Mesothelial cell of epicardium (in vitro differentiated cells): Measurements from ENCODE around the gene CANX. TPM values are rescaled to one million over a fixed set of nuclear protein-coding genes. Genes with fewer than 3 reads are reported as not detected.
A peak's percentile ranks its signal among the peaks of the same experiment; 100 is the strongest.
"Not testable (repeated sequence)": the region's sequence is repeated elsewhere in the genome, so short reads cannot be mapped to it uniquely, and the experiment has no call there.

ENCODE experiments used
- DNase-seq, 2 experiments: peaks; one replicate each; pipeline ENCODE4 v3.0.0; 2021; ENCODE audit warnings: low spot score in 2 of 2; ENCODE audit not compliant: unreplicated experiment in 2 of 2
- H3K27ac Mint-ChIP-seq: 2 replicates; pipeline ENCODE4 v1.8.0; 2021; ENCODE audit warnings: mixed read lengths
- H3K27me3 Mint-ChIP-seq: 2 replicates; pipeline ENCODE4 v1.8.0; 2021; ENCODE audit warnings: low read depth, mixed read lengths
- H3K36me3 Mint-ChIP-seq: 2 replicates; pipeline ENCODE4 v1.8.0; 2021; ENCODE audit warnings: mixed read lengths
- H3K4me1 Mint-ChIP-seq: 2 replicates; pipeline ENCODE4 v1.8.0; 2021; ENCODE audit warnings: mixed read lengths
- H3K4me3 Mint-ChIP-seq: 2 replicates; pipeline ENCODE4 v1.8.0; 2021; ENCODE audit warnings: mild to moderate bottlenecking, moderate library complexity, mixed read lengths
- H3K9me3 Mint-ChIP-seq: 2 replicates; pipeline ENCODE4 v1.8.0; 2021; ENCODE audit warnings: mixed read lengths
- total RNA-seq: library from RNA; stranded (reverse); gene quantifications from 3 replicates; pipeline ENCODE4 v1.2.1, GENCODE V29; 2021
- TF ChIP-seq, protein P1 (sequence below): fragments of 200-600 bp; sonication (generic); IDR thresholded peaks from one replicate; pipeline ENCODE4 v1.5.0; 2021; ENCODE audit warnings: antibody characterized with exemption; ENCODE audit not compliant: unreplicated experiment

CANX gene
- total RNA-seq, 1 donor from 2014 or later = 500 TPM

DNA sequence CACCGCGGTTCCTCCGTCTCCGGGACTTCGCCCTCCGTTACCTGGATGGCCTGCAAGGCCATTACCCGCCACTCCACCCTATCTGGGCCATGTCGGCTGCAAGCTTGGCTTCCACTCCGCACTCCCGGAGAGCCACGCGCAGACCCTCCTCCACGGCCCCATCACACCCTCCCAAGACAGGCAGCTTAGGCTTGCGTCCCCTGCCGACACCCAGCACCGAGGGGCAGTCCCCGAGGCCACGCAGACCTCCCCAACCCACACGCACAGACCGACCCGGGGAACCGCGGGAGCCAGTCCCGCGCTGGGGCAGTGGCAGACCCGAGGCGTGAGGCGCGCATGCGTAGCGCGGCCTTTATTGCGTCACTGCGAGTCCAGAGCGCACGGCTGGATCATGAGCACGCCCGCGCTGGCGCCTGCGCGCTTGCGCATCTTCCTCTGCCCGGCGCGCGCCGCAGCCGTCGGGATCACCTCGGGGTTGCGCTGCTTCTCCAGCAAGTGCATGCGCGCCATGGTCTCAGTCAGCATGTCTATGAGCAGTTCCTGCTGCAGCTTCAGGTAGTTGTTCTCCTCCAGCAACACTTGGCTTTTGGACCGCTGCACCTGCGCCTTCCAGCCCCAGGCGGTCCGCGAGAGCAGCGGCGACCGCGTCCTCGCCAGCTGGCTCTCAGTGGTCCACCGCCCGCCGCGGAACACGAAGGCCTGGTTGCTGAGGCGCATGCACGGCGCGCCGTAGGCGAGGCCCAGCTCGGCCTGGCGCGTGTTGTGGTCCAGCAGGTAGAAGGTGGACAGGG is 20.3 kb upstream of the CANX start:
- peaks cover 19% of the 10 kb centered on the region for H3K4me1 Mint-ChIP-seq
- DNase-seq = peak; percentile 93 to 95
- H3K9me3 Mint-ChIP-seq = peaks cover 4% of the 10 kb centered on the region
- TF ChIP-seq, protein P1, sequence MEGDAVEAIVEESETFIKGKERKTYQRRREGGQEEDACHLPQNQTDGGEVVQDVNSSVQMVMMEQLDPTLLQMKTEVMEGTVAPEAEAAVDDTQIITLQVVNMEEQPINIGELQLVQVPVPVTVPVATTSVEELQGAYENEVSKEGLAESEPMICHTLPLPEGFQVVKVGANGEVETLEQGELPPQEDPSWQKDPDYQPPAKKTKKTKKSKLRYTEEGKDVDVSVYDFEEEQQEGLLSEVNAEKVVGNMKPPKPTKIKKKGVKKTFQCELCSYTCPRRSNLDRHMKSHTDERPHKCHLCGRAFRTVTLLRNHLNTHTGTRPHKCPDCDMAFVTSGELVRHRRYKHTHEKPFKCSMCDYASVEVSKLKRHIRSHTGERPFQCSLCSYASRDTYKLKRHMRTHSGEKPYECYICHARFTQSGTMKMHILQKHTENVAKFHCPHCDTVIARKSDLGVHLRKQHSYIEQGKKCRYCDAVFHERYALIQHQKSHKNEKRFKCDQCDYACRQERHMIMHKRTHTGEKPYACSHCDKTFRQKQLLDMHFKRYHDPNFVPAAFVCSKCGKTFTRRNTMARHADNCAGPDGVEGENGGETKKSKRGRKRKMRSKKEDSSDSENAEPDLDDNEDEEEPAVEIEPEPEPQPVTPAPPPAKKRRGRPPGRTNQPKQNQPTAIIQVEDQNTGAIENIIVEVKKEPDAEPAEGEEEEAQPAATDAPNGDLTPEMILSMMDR = no peak
- H3K36me3 Mint-ChIP-seq = peaks cover 10% of the 10 kb centered on the region
- H3K27ac Mint-ChIP-seq = peak overlapping the region; percentile 96
- H3K4me3 Mint-ChIP-seq = peak overlapping the region; percentile 88
- no peaks in the 10 kb centered on the region for H3K27me3 Mint-ChIP-seq

GRCh38 chr5:179679014-179679674 is 19.6 kb upstream of the CANX start:
- no peaks in the 10 kb centered on the region for H3K27me3 Mint-ChIP-seq
- peaks cover 4% of the 10 kb centered on the region for H3K9me3 Mint-ChIP-seq
- H3K4me3 Mint-ChIP-seq = peak overlapping the region; percentile 88
- peak; percentile 39 to 72 for DNase-seq
- H3K27ac Mint-ChIP-seq = peak overlapping the region; percentile 96
- H3K36me3 Mint-ChIP-seq = peaks cover 10% of the 10 kb centered on the region
- TF ChIP-seq, protein P1 = no peak
- peaks cover 19% of the 10 kb centered on the region for H3K4me1 Mint-ChIP-seq

- TF ChIP-seq, protein P1 = no peak
- peaks cover 8% of the 10 kb centered on the region for H3K36me3 Mint-ChIP-seq
- peak overlapping the region; percentile 57 for H3K27ac Mint-ChIP-seq
- no peaks in the 10 kb centered on the region for H3K27me3 Mint-ChIP-seq
- peak overlapping the region; percentile 33 for H3K4me3 Mint-ChIP-seq
- no peak for DNase-seq
- peaks cover 19% of the 10 kb centered on the region for H3K4me1 Mint-ChIP-seq
- H3K9me3 Mint-ChIP-seq = peaks cover 4% of the 10 kb centered on the region
Measured at GRCh38 chr5:179680014-179680779, 18.6 kb upstream of the CANX start.

DNA sequence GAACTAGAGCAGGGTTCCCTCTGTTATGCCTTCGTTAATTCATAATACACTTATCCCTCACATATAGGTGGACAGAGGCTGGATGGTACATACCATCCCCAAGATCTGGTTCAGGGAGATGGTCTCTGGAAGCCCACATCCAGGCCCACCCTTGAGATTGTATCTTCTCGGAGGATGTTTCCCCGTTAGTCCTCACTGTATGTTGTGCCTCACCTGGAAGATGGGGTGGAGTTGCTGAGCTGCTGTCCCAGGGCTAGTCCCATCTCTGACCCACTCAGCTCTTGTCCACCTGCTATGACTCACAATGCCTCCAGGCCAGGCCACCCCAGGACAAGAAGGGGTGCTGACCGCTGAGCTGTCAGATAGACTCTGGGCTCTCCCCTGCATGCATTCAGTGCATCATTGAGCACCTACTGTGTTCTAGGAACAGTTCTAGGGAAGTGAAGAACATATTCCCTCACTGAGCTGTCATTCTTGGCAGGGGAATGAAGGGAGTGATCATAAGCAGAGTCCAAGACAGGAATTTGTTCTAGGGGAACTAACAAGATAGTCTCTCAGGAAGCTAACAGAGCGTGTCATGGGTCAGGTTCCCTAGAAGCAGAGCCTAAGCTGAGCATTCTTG is 17.9 kb upstream of the CANX start, which contains the start of gene CBY3:
Gene CBY3 (minus strand): TSS at position 255 of the 622 bp plus-strand sequence. CDS start 116 bp downstream, at position 139.
- Mint-ChIP-seq H3K27me3 (no peaks in the 10 kb centered on the region), H3K4me3 (peak within 1 kb of the TSS; percentile 33), H3K36me3 (peaks cover 7% of the 10 kb centered on the region), H3K9me3 (peaks cover 4% of the 10 kb centered on the region), H3K4me1 (peaks cover 18% of the 10 kb centered on the region), H3K27ac (peak within 1 kb of the TSS; percentile 57)
- DNase-seq = no peak
- TF ChIP-seq, protein P1 = no peak

DNA sequence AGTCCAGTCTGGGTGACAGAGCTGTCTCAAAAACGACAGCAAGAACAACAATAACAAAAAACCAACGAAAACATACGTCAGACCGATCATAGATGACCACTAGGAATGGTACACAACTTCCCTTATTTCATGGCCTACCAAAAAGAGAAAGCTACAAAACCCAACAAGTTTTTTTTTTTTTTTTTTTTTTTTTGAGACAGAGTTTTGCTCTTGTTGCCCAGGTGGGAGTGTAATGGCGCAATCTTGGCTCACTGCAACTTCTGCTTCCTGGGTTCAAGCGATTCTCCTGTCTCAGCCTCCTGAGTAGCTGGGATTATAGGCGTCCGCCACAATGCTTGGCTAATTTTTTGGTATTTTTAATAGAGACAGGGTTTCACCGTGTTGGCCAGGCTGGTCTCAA is 9.6 kb upstream of the CANX start:
- H3K4me3 Mint-ChIP-seq, DNase-seq, H3K9me3 Mint-ChIP-seq, H3K4me1 Mint-ChIP-seq, H3K27ac Mint-ChIP-seq, H3K36me3 Mint-ChIP-seq, H3K27me3 Mint-ChIP-seq: not testable (repeated sequence)
